GM23338 (cell line): ENCODE data around the gene HERPUD2. TPM values are rescaled to one million over a fixed set of nuclear protein-coding genes. Genes with fewer than 3 reads are reported as not detected.

ENCODE experiments used
- ATAC-seq: fragments of 200-7000 bp; cut with Tn5 transposase; 3 replicates; pipeline ENCODE4 v1.9.1; 2020
- DNase-seq: peaks from one replicate; pipeline ENCODE4 v3.0.0-alpha.2; 2015; ENCODE audit warnings: low spot score
- H2AFZ ChIP-seq: fragments of 200-600 bp; sonication (generic); 2 replicates; pipeline ENCODE4 v1.8.0; 2016; ENCODE audit warnings: antibody characterized with exemption, mild to moderate bottlenecking, moderate library complexity
- H3F3A ChIP-seq: fragments of 200-600 bp; sonication (generic); replicated peaks from 2 replicates; pipeline ENCODE4 v1.8.0; 2017; ENCODE audit warnings: antibody characterized with exemption, mixed run types, low read depth
- H3K27ac ChIP-seq: fragments of 200-600 bp; sonication (generic); 2 replicates; pipeline ENCODE4 v1.6.1; 2016; ENCODE audit warnings: low read depth
- H3K27me3 ChIP-seq: fragments of 200-600 bp; sonication (generic); 2 replicates; pipeline ENCODE4 v1.8.0; 2016; ENCODE audit warnings: mild to moderate bottlenecking, mixed run types, moderate library complexity; ENCODE audit not compliant: insufficient read depth
- H3K36me3 ChIP-seq: fragments of 200-600 bp; sonication (generic); 2 replicates; pipeline ENCODE4 v1.8.0; 2016; ENCODE audit warnings: mild to moderate bottlenecking; ENCODE audit not compliant: insufficient read depth
- H3K4me1 ChIP-seq: fragments of 200-600 bp; sonication (generic); 2 replicates; pipeline ENCODE4 v1.8.0; 2016; ENCODE audit warnings: mild to moderate bottlenecking, moderate library complexity; ENCODE audit not compliant: insufficient read depth
- H3K4me2 ChIP-seq: fragments of 200-600 bp; sonication (generic); 2 replicates; pipeline ENCODE4 v1.7.1; 2017; ENCODE audit warnings: mixed run types
- H3K4me3 ChIP-seq: fragments of 200-600 bp; sonication (generic); 2 replicates; pipeline ENCODE4 v1.6.1; 2016; ENCODE audit warnings: mixed run types
- H3K79me2 ChIP-seq: fragments of 200-600 bp; sonication (generic); replicated peaks from 2 replicates; pipeline ENCODE4 v1.8.0; 2017; ENCODE audit warnings: mild to moderate bottlenecking; ENCODE audit not compliant: insufficient read depth
- H3K9me2 ChIP-seq: fragments of 200-600 bp; sonication (generic); 2 replicates; pipeline ENCODE4 v1.8.0; 2017; ENCODE audit not compliant: insufficient read depth
- H4K20me1 ChIP-seq: fragments of 200-600 bp; sonication (generic); replicated peaks from 2 replicates; pipeline ENCODE4 v1.8.0; 2017; ENCODE audit warnings: mild to moderate bottlenecking; ENCODE audit not compliant: insufficient read depth
- H3K27ac Mint-ChIP-seq: 2 replicates; pipeline ENCODE4 v1.8.0; 2020; ENCODE audit warnings: inconsistent platforms, mild to moderate bottlenecking, moderate library complexity, mixed read lengths
- H3K27me3 Mint-ChIP-seq: 3 replicates; pipeline ENCODE4 v1.8.0; 2022; ENCODE audit warnings: low read depth, mild to moderate bottlenecking, moderate library complexity, mixed read lengths, inconsistent platforms; ENCODE audit not compliant: insufficient read depth, poor library complexity
- H3K36me3 Mint-ChIP-seq: 3 replicates; pipeline ENCODE4 v1.8.0; 2021; ENCODE audit warnings: low read depth, mild to moderate bottlenecking, inconsistent platforms, moderate library complexity, mixed read lengths
- H3K4me1 Mint-ChIP-seq: 3 replicates; pipeline ENCODE4 v1.8.0; 2020; ENCODE audit warnings: mild to moderate bottlenecking, inconsistent platforms, mixed read lengths
- H3K4me3 Mint-ChIP-seq: 3 replicates; pipeline ENCODE4 v1.8.0; 2021; ENCODE audit warnings: moderate library complexity, mild to moderate bottlenecking, inconsistent platforms, mixed read lengths
- H3K9me3 Mint-ChIP-seq: 3 replicates; pipeline ENCODE4 v1.8.0; 2020; ENCODE audit warnings: moderate library complexity, mild to moderate bottlenecking, inconsistent platforms, mixed read lengths
- EZH2phosphoT487 ChIP-seq: fragments of 200-600 bp; sonication (generic); IDR thresholded peaks from one replicate; pipeline ENCODE4 v1.8.1; 2018; ENCODE audit warnings: antibody characterized with exemption; ENCODE audit not compliant: unreplicated experiment
- NANOG ChIP-seq: IDR thresholded peaks from 2 replicates; pipeline ENCODE4 v1.6.1; 2016; ENCODE audit warnings: antibody characterized with exemption, borderline replicate concordance
- STAT1 ChIP-seq: IDR thresholded peaks from one replicate; pipeline ENCODE4 v1.6.1; 2016; ENCODE audit warnings: antibody characterized with exemption; ENCODE audit not compliant: unreplicated experiment
- ZNF114 ChIP-seq: fragments of 250-450 bp; sonication (Bioruptor Pico); IDR thresholded peaks from 2 replicates; pipeline ENCODE4 v1.5.0; 2020; ENCODE audit warnings: mild to moderate bottlenecking, moderate library complexity
- ZNF331 ChIP-seq: fragments of 250-450 bp; sonication (Bioruptor Pico); IDR thresholded peaks from 2 replicates; pipeline ENCODE4 v1.5.0; 2020; ENCODE audit warnings: low read depth, mild to moderate bottlenecking, moderate library complexity
- polyA plus RNA-seq: library from polyadenylated mRNA; unstranded; fragments of >200 nt; fragmentation: Nextera tagmentation; extraction: Ambion mirVana; gene quantifications from 2 replicates; pipeline ENCODE4 v1.2.1, GENCODE V29; 2016
- total RNA-seq: library from RNA; depleted of rRNA; stranded (reverse); fragments of >200 nt; shearing (Covaris generic); gene quantifications from 2 replicates; pipeline ENCODE4 v1.2.3, GENCODE V29; 2014
- TF ChIP-seq, protein P1 (sequence below): IDR thresholded peaks from one replicate; pipeline ENCODE4 v1.6.1; 2018; ENCODE audit warnings: antibody characterized with exemption; ENCODE audit not compliant: unreplicated experiment
- TF ChIP-seq, protein P2 (sequence below): IDR thresholded peaks from 2 replicates; pipeline ENCODE4 v1.6.1; 2016; ENCODE audit warnings: antibody characterized with exemption
- TF ChIP-seq, protein P3 (sequence below): fragments of 250-450 bp; sonication (Bioruptor Pico); IDR thresholded peaks from 2 replicates; pipeline ENCODE4 v1.5.0; 2020; ENCODE audit warnings: mild to moderate bottlenecking, moderate library complexity

Gene HERPUD2
- total and polyA plus RNA-seq, 2 experiments from 2014 or later, result 8.0 to 12.0 TPM

DNA sequence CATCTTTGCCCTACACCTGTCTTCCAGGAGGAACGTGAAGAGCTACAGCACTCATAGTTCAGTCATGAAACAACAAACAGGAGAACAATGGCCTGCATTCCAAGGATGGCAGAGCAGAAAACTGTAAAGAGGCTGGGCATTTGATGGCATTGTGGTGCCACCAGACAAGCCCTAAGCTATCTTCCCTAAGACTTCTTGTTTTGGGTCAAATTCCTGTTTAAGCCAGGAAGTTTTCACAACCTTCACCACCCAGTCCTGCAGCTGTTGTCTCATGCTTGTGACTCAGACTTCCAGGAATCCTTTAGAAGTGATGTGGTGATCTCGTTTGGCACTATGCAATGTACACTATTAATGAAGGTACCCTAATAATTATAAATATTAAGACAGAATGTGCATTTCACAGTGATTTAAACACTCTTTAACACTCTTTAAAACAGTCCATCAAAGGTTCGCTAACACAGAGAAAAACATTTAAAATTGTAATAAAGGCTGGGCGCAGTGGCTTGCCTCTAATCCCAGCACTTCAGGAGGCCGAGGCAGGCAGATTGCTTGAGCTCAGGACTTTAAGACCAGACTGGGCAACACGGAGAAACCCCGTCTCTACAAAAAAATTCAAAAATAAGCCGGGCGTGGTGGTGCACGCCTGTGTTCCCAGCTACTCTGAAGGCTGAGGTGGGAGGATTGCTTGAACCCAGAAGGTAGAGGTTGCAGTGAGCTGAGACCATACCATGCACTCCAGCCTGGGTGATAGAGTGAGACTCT, 2.7 kb upstream of the HERPUD2 start:
- ATAC-seq, result no peak
- peaks cover 17% of the 10 kb centered on the region for H3K4me1 ChIP-seq
- Mint-ChIP-seq H3K27me3 (peaks cover 9% of the 10 kb centered on the region), H3K9me3 (peaks cover 20% of the 10 kb centered on the region; the same call in 2 of the 3 replicates), H3K4me1 (peaks cover 22% of the 10 kb centered on the region), H3K36me3 (peaks cover 27% of the 10 kb centered on the region), H3K27ac (no peak overlapping the region), H3K4me3 (no peak overlapping the region)
- H3K36me3 ChIP-seq, result no peaks in the 10 kb centered on the region
- DNase-seq, result no peak
- peaks cover 14% of the 10 kb centered on the region for H3K79me2 ChIP-seq
- H3K4me3 ChIP-seq, result no peak overlapping the region
- peaks cover 15% of the 10 kb centered on the region for H3K27me3 ChIP-seq
- no peaks in the 10 kb centered on the region for H3K9me2 ChIP-seq
- no peak overlapping the region for H3K27ac ChIP-seq
- no peaks in the 10 kb centered on the region for H3F3A ChIP-seq
- no peak overlapping the region for H2AFZ ChIP-seq
- 0 out of 2 replicates have a peak, but pooled peaks cover 6% of the 10 kb centered on the region for H4K20me1 ChIP-seq
- TF ChIP-seq, protein P1, sequence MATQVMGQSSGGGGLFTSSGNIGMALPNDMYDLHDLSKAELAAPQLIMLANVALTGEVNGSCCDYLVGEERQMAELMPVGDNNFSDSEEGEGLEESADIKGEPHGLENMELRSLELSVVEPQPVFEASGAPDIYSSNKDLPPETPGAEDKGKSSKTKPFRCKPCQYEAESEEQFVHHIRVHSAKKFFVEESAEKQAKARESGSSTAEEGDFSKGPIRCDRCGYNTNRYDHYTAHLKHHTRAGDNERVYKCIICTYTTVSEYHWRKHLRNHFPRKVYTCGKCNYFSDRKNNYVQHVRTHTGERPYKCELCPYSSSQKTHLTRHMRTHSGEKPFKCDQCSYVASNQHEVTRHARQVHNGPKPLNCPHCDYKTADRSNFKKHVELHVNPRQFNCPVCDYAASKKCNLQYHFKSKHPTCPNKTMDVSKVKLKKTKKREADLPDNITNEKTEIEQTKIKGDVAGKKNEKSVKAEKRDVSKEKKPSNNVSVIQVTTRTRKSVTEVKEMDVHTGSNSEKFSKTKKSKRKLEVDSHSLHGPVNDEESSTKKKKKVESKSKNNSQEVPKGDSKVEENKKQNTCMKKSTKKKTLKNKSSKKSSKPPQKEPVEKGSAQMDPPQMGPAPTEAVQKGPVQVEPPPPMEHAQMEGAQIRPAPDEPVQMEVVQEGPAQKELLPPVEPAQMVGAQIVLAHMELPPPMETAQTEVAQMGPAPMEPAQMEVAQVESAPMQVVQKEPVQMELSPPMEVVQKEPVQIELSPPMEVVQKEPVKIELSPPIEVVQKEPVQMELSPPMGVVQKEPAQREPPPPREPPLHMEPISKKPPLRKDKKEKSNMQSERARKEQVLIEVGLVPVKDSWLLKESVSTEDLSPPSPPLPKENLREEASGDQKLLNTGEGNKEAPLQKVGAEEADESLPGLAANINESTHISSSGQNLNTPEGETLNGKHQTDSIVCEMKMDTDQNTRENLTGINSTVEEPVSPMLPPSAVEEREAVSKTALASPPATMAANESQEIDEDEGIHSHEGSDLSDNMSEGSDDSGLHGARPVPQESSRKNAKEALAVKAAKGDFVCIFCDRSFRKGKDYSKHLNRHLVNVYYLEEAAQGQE, result no peak
- TF ChIP-seq STAT1 (no peak), ZNF331 (CRISPR knock-in tag) (no peak), EZH2phosphoT487 (no peak)
- no peak overlapping the region for H3K4me2 ChIP-seq

DNA sequence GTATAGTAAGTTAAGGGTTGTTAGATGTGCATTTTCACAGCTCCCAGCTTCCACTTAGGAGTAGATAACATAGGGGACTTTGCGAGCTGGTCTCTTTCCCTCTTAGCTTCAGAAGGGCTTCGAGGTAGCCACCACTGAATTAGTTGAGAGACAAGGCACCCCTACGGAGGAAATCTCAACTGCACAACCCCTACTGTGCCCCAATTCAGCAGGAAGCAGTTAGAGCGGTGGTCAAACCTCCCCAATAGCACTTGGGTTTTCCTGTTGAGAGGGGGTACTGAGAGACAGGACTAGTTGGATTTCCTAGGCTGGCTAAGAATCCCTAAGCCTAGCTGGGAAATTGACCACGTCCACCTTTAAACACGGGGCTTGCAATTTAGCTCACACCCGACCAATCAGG, 1.1 kb upstream of the HERPUD2 start:
- H3K27ac ChIP-seq, result no peak overlapping the region
- peaks cover 23% of the 10 kb centered on the region for H3K79me2 ChIP-seq
- no peaks in the 10 kb centered on the region for H3F3A ChIP-seq
- peaks cover 17% of the 10 kb centered on the region for H3K4me1 ChIP-seq
- ATAC-seq (no peak), DNase-seq (peak; percentile 6)
- peaks cover 15% of the 10 kb centered on the region for H4K20me1 ChIP-seq
- Mint-ChIP-seq H3K4me3 (peak overlapping the region; percentile 94), H3K9me3 (peaks cover 20% of the 10 kb centered on the region; the same call in 2 of the 3 replicates), H3K27ac (no peak overlapping the region), H3K27me3 (peaks cover 11% of the 10 kb centered on the region), H3K4me1 (peaks cover 31% of the 10 kb centered on the region), H3K36me3 (peaks cover 27% of the 10 kb centered on the region)
- no peaks in the 10 kb centered on the region for H3K9me2 ChIP-seq
- H3K27me3 ChIP-seq, result peaks cover 27% of the 10 kb centered on the region
- no peaks in the 10 kb centered on the region for H3K36me3 ChIP-seq
- peak overlapping the region; percentile 97 for H3K4me3 ChIP-seq
- peak overlapping the region; percentile 97 for H3K4me2 ChIP-seq
- no peak overlapping the region for H2AFZ ChIP-seq
- TF ChIP-seq ZNF114 (CRISPR knock-in tag) (no peak), NANOG (no peak), ZNF331 (CRISPR knock-in tag) (no peak), STAT1 (no peak), EZH2phosphoT487 (no peak)
- TF ChIP-seq, protein P2, sequence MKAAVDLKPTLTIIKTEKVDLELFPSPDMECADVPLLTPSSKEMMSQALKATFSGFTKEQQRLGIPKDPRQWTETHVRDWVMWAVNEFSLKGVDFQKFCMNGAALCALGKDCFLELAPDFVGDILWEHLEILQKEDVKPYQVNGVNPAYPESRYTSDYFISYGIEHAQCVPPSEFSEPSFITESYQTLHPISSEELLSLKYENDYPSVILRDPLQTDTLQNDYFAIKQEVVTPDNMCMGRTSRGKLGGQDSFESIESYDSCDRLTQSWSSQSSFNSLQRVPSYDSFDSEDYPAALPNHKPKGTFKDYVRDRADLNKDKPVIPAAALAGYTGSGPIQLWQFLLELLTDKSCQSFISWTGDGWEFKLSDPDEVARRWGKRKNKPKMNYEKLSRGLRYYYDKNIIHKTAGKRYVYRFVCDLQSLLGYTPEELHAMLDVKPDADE, result no peak
- TF ChIP-seq, protein P3, sequence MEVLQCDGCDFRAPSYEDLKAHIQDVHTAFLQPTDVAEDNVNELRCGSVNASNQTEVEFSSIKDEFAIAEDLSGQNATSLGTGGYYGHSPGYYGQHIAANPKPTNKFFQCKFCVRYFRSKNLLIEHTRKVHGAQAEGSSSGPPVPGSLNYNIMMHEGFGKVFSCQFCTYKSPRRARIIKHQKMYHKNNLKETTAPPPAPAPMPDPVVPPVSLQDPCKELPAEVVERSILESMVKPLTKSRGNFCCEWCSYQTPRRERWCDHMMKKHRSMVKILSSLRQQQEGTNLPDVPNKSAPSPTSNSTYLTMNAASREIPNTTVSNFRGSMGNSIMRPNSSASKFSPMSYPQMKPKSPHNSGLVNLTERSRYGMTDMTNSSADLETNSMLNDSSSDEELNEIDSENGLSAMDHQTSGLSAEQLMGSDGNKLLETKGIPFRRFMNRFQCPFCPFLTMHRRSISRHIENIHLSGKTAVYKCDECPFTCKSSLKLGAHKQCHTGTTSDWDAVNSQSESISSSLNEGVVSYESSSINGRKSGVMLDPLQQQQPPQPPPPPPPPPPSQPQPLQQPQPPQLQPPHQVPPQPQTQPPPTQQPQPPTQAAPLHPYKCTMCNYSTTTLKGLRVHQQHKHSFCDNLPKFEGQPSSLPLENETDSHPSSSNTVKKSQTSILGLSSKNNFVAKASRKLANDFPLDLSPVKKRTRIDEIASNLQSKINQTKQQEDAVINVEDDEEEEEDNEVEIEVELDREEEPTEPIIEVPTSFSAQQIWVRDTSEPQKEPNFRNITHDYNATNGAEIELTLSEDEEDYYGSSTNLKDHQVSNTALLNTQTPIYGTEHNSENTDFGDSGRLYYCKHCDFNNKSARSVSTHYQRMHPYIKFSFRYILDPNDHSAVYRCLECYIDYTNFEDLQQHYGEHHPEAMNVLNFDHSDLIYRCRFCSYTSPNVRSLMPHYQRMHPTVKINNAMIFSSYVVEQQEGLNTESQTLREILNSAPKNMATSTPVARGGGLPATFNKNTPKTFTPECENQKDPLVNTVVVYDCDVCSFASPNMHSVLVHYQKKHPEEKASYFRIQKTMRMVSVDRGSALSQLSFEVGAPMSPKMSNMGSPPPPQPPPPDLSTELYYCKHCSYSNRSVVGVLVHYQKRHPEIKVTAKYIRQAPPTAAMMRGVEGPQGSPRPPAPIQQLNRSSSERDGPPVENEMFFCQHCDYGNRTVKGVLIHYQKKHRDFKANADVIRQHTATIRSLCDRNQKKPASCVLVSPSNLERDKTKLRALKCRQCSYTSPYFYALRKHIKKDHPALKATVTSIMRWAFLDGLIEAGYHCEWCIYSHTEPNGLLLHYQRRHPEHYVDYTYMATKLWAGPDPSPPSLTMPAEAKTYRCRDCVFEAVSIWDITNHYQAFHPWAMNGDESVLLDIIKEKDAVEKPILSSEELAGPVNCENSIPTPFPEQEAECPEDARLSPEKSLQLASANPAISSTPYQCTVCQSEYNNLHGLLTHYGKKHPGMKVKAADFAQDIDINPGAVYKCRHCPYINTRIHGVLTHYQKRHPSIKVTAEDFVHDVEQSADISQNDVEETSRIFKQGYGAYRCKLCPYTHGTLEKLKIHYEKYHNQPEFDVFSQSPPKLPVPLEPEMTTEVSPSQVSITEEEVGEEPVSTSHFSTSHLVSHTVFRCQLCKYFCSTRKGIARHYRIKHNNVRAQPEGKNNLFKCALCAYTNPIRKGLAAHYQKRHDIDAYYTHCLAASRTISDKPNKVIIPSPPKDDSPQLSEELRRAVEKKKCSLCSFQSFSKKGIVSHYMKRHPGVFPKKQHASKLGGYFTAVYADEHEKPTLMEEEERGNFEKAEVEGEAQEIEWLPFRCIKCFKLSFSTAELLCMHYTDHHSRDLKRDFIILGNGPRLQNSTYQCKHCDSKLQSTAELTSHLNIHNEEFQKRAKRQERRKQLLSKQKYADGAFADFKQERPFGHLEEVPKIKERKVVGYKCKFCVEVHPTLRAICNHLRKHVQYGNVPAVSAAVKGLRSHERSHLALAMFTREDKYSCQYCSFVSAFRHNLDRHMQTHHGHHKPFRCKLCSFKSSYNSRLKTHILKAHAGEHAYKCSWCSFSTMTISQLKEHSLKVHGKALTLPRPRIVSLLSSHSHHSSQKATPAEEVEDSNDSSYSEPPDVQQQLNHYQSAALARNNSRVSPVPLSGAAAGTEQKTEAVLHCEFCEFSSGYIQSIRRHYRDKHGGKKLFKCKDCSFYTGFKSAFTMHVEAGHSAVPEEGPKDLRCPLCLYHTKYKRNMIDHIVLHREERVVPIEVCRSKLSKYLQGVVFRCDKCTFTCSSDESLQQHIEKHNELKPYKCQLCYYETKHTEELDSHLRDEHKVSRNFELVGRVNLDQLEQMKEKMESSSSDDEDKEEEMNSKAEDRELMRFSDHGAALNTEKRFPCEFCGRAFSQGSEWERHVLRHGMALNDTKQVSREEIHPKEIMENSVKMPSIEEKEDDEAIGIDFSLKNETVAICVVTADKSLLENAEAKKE (CRISPR knock-in tag), result no peak
